PFSK-1 (cell line): ENCODE results near the gene SCGB1D2.

Experiments used
- POLR2AphosphoS5 ChIP-seq: IDR thresholded peaks from 2 replicates; pipeline ENCODE4 v1.6.1; 2012; ENCODE audit warnings: low read depth, mild to moderate bottlenecking, control low read depth, low read length, moderate library complexity
- SIN3A ChIP-seq: IDR thresholded peaks from 2 replicates; pipeline ENCODE4 v1.6.1; 2012; ENCODE audit warnings: mild to moderate bottlenecking, low read length, moderate library complexity, borderline replicate concordance; ENCODE audit not compliant: insufficient read depth
- TAF1 ChIP-seq: IDR thresholded peaks from 2 replicates; pipeline ENCODE4 v1.6.1; 2012; ENCODE audit warnings: low read length, control low read depth, borderline replicate concordance; ENCODE audit not compliant: insufficient read depth
- TF ChIP-seq, protein P1 (sequence below), 2 experiments: IDR thresholded peaks; 2 replicates each; pipeline versions ENCODE4 v1.6.1 to v1.8.0; 2011 to 2012; ENCODE audit warnings: low read depth in 2 of 2, low read length in 2 of 2, control low read depth in 1 of 2, inconsistent platforms in 1 of 2, mild to moderate bottlenecking in 1 of 2, moderate library complexity in 1 of 2; ENCODE audit not compliant: insufficient read depth in 1 of 2

DNA sequence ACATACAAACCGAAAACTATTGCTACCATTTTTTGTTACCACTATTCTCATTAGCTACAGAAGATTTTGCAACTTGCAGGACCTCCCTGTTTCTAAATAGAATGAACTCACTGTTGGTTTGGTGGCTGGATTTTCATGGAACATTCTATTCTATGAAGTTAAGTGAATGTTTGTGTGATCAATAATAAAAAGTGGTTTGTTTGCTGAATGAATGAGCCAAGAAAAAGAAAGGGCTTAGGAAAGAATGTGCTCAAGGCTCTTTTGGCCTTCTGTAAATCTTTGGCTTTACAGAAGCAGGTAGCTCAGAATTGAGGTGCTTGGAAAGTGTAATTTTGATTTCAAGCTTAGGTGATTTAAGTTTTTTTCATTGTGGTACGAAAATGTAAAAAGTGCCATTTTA lies 5.9 kb upstream of the SCGB1D2 start:
- TF ChIP-seq, protein P1, sequence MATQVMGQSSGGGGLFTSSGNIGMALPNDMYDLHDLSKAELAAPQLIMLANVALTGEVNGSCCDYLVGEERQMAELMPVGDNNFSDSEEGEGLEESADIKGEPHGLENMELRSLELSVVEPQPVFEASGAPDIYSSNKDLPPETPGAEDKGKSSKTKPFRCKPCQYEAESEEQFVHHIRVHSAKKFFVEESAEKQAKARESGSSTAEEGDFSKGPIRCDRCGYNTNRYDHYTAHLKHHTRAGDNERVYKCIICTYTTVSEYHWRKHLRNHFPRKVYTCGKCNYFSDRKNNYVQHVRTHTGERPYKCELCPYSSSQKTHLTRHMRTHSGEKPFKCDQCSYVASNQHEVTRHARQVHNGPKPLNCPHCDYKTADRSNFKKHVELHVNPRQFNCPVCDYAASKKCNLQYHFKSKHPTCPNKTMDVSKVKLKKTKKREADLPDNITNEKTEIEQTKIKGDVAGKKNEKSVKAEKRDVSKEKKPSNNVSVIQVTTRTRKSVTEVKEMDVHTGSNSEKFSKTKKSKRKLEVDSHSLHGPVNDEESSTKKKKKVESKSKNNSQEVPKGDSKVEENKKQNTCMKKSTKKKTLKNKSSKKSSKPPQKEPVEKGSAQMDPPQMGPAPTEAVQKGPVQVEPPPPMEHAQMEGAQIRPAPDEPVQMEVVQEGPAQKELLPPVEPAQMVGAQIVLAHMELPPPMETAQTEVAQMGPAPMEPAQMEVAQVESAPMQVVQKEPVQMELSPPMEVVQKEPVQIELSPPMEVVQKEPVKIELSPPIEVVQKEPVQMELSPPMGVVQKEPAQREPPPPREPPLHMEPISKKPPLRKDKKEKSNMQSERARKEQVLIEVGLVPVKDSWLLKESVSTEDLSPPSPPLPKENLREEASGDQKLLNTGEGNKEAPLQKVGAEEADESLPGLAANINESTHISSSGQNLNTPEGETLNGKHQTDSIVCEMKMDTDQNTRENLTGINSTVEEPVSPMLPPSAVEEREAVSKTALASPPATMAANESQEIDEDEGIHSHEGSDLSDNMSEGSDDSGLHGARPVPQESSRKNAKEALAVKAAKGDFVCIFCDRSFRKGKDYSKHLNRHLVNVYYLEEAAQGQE (IDR thresholded peaks at IDR 0.05; ENCODE audit: insufficient read depth in 1 of 2, low read depth in 2 of 2, low read length in 2 of 2): no peak
- TF ChIP-seq POLR2AphosphoS5 (no peak), TAF1 (no peak), SIN3A (no peak)
